ENCODE results near the gene OR10A7. TPM values are rescaled to one million over a fixed set of nuclear protein-coding genes. Genes with fewer than 3 reads are reported as not detected.

The OR10A7 gene
- total RNA-seq, 4 donors from 2014 or later, result not detected

GRCh38 chr12:55258303-55258702, 37.5 kb downstream of the OR10A7 start:
- Histone ChIP-seq H3K4me1 (no peaks in the 10 kb centered on the region), H3K36me3 (no peaks in the 10 kb centered on the region), H3K9me3 (no peaks in the 10 kb centered on the region), H3K27me3 (no peaks in the 10 kb centered on the region), H3K4me3 (no peak overlapping the region), H3K27ac (no peak overlapping the region)
- WGBS, 2 donors (ENCODE audit: low coverage in 1 of 2), result 64 to 78% methylated on average over 2 of the region's 2 CpGs
- ATAC-seq, result no peak
- no peak for TF ChIP-seq EP300 (IDR thresholded peaks at IDR 0.05)
- no peak for TF ChIP-seq POLR2A (IDR thresholded peaks at IDR 0.05)
- no peak for TF ChIP-seq POLR2AphosphoS5 (IDR thresholded peaks at IDR 0.05)

Other genes starting within 250 kb of the OR10A7 start
- 1 to 10 TPM in 3 of 4 donors, under 1 TPM in 1; 0.17 to 3.2 (median 1.8) TPM for gene TESPA1, start 236.3 kb upstream of the OR10A7 start, total RNA-seq
- not detected for gene NEUROD4, start 201.1 kb upstream of the OR10A7 start, total RNA-seq
- gene OR9K2, start 94.6 kb upstream of the OR10A7 start, total RNA-seq, result not detected
- gene OR6C74, start 23.6 kb downstream of the OR10A7 start, total RNA-seq, result not detected
- gene OR6C6, start 75.5 kb downstream of the OR10A7 start, total RNA-seq, result not detected
- gene OR6C1, start 93.3 kb downstream of the OR10A7 start, total RNA-seq, result not detected
- gene OR6C3, start 109.7 kb downstream of the OR10A7 start, total RNA-seq, result not detected
- not detected for gene OR6C75, start 141.9 kb downstream of the OR10A7 start, total RNA-seq
- gene OR6C65, start 179.5 kb downstream of the OR10A7 start, total RNA-seq, result not detected
- gene OR6C76, start 205.2 kb downstream of the OR10A7 start, total RNA-seq, result not detected
- gene OR6C2, start 223.1 kb downstream of the OR10A7 start, total RNA-seq, result not detected
- gene OR6C70, start 249.1 kb downstream of the OR10A7 start, total RNA-seq, result not detected

All from gastroesophageal sphincter (tissue), 4 donors.